Measurements from ENCODE around the gene RSPO4.
"Not testable (repeated sequence)": the region's sequence is repeated elsewhere in the genome, so short reads cannot be mapped to it uniquely, and the experiment has no call there.

RSPO4 gene

GRCh38 chr20:1037039-1037438 is 34.9 kb upstream of the RSPO4 start:
- H3K4me3 Mint-ChIP-seq: no peak overlapping the region

DNA sequence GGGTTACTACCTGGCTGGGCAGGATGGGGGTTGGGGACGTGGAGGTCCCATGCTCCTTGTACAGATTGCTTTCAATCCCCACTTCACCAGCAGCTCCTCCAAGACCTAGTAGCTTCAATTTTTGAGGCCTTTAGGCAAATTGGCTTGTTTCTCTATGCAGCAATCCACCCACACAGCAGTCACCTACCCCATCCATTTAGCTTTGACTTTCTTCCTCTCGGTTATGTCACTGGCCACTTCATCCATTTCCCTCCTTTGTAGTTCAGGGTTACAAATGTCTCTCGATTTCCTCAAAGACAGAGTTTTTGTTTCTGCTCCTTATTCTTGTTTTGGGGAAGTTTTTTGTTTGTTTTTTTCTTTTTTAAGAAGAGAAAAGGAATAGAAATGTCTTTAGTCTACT is 33.4 kb upstream of the RSPO4 start:
- no peak for DNase-seq
- H3K4me1 Mint-ChIP-seq: no peaks in the 10 kb centered on the region
- H3K27ac Mint-ChIP-seq: no peak overlapping the region
- no peaks in the 10 kb centered on the region for H3K9me3 Mint-ChIP-seq
- H3K27me3 Mint-ChIP-seq (ENCODE audit: low read depth, poor library complexity): peaks cover under 1% of the 10 kb centered on the region
- H3K36me3 Mint-ChIP-seq (ENCODE audit: low read depth): no peaks in the 10 kb centered on the region
- no peak overlapping the region for H3K4me3 Mint-ChIP-seq
- TF ChIP-seq, protein P1, sequence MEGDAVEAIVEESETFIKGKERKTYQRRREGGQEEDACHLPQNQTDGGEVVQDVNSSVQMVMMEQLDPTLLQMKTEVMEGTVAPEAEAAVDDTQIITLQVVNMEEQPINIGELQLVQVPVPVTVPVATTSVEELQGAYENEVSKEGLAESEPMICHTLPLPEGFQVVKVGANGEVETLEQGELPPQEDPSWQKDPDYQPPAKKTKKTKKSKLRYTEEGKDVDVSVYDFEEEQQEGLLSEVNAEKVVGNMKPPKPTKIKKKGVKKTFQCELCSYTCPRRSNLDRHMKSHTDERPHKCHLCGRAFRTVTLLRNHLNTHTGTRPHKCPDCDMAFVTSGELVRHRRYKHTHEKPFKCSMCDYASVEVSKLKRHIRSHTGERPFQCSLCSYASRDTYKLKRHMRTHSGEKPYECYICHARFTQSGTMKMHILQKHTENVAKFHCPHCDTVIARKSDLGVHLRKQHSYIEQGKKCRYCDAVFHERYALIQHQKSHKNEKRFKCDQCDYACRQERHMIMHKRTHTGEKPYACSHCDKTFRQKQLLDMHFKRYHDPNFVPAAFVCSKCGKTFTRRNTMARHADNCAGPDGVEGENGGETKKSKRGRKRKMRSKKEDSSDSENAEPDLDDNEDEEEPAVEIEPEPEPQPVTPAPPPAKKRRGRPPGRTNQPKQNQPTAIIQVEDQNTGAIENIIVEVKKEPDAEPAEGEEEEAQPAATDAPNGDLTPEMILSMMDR (IDR thresholded peaks at IDR 0.05): no peak

More at GRCh38 chr20:1037039-1037438, 34.9 kb upstream of the RSPO4 start:
- Mint-ChIP-seq H3K27me3 (ENCODE audit: low read depth, poor library complexity) (peaks cover 2% of the 10 kb centered on the region), H3K9me3 (no peaks in the 10 kb centered on the region), H3K27ac (no peak overlapping the region), H3K4me1 (no peaks in the 10 kb centered on the region), H3K36me3 (ENCODE audit: low read depth) (no peaks in the 10 kb centered on the region)
- no peak for DNase-seq
- TF ChIP-seq, protein P1 (IDR thresholded peaks at IDR 0.05): no peak

DNA sequence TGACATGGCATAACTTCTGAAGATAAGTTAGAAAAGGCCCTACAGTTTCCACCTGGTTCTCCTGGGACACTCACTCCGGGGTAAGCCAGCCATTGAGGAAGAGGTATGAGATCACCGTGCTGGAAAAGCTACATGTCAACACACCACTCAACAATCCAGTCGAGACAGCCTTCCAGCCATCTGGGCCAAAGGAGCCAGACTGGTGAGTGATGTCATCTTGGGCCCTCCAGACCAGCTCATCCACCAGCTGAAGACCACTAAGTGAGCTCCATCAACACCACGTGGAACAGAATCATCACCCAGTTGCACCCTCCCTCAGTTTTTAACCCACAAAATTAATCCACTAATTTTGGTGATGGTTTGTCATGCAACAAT is 32.3 kb upstream of the RSPO4 start:
- no peak overlapping the region for H3K4me3 Mint-ChIP-seq
- H3K27me3 Mint-ChIP-seq (ENCODE audit: low read depth, poor library complexity): peaks cover 8% of the 10 kb centered on the region
- TF ChIP-seq, protein P1 (IDR thresholded peaks at IDR 0.05): no peak
- no peaks in the 10 kb centered on the region for H3K9me3 Mint-ChIP-seq
- no peaks in the 10 kb centered on the region for H3K4me1 Mint-ChIP-seq
- DNase-seq: no peak
- H3K36me3 Mint-ChIP-seq (ENCODE audit: low read depth): no peaks in the 10 kb centered on the region
- H3K27ac Mint-ChIP-seq: no peak overlapping the region

DNA sequence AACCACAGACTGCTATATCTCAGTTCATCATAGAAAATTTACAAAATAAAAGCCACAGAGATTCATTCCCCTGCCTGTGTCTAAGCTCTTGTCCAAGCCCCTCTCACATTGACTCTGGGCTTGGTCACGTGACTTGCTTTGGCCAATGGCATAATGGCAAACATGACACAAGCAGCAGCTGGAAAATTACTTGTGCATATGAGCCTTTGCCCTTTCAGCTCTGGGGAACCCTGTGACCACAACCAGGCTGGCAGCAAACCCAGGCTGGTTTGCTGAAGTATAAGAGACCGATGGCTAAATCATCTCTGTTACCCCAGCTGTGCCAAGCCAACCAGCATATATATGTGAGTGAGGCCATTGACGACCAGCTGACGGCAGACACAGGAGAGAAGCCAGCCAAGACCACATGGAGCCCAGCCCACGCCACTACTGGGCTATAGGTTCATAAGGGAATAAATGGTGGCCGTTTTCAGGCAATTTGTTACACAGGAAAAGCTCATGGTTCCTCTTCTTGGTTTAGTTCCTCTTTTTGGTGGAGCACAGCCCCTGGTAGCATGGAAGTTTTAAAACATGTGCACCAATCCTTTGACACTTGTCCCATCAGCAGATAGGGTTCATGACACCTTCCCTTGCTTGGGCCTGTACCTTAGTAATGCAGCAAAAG is 31.8 kb upstream of the RSPO4 start:
- Mint-ChIP-seq H3K36me3 (ENCODE audit: low read depth) (no peaks in the 10 kb centered on the region), H3K9me3 (no peaks in the 10 kb centered on the region), H3K4me1 (no peaks in the 10 kb centered on the region), H3K4me3 (no peak overlapping the region), H3K27me3 (ENCODE audit: low read depth, poor library complexity) (peaks cover 8% of the 10 kb centered on the region), H3K27ac (no peak overlapping the region)
- no peak for DNase-seq
- TF ChIP-seq, protein P1 (IDR thresholded peaks at IDR 0.05): no peak

DNA sequence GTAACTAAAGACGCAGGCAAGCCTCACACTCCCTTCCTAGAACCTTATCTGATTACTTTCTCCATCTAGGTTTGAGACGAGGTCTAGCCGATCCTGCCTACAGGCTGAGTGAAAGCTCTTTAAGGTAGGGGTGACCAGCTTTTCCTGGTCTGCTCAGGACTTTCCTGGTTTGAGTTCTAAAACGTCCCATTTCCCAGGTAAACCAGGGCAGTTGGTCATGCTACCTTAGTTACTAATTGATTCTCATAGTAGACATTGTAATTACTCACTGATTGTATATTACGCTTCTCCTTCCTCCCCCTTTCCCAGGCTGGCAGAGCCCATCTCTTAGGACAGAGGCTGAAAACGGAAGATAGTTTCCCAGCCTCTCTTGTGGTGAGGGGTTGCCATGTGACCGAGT is 27.9 kb upstream of the RSPO4 start:
- no peak overlapping the region for H3K27ac Mint-ChIP-seq
- no peaks in the 10 kb centered on the region for H3K36me3 Mint-ChIP-seq (ENCODE audit: low read depth)
- no peak overlapping the region for H3K4me3 Mint-ChIP-seq
- H3K4me1 Mint-ChIP-seq: no peaks in the 10 kb centered on the region
- no peak for DNase-seq
- peaks cover 8% of the 10 kb centered on the region for H3K27me3 Mint-ChIP-seq (ENCODE audit: low read depth, poor library complexity)
- TF ChIP-seq, protein P1 (IDR thresholded peaks at IDR 0.05): no peak
- no peaks in the 10 kb centered on the region for H3K9me3 Mint-ChIP-seq

DNA sequence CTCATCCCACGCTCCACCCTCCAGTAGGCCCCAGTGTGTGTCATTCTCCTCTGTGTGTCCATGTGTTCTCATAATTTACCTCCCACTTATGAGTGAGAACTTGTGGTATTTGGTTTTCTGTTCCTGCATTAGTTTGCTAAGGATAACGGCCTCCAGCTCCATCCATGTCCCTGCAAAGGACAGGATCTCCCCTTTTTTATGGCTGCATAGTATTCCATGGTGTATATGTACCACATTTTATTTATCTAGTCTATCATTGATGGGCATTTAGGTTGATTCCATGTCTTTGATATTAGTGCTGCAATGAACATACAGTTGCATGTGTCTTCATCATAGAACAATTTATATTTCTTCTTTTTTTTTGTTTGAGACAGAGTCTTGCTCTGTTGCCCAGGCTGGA is 24.1 kb upstream of the RSPO4 start:
- not testable (repeated sequence) for H3K27me3 Mint-ChIP-seq (ENCODE audit: low read depth, poor library complexity); DNase-seq; H3K27ac Mint-ChIP-seq; H3K4me3 Mint-ChIP-seq; H3K4me1 Mint-ChIP-seq; H3K36me3 Mint-ChIP-seq (ENCODE audit: low read depth); H3K9me3 Mint-ChIP-seq

Data from nephron progenitor cell (in vitro differentiated cells).